GM23338 (cell line): ENCODE measurements around the gene TAPBPL. TPM values are rescaled to one million over a fixed set of nuclear protein-coding genes. Genes with fewer than 3 reads are reported as not detected.
"Not testable (repeated sequence)": the region's sequence is repeated elsewhere in the genome, so short reads cannot be mapped to it uniquely, and the experiment has no call there.

ENCODE experiments used
- ATAC-seq: fragments of 200-7000 bp; cut with Tn5 transposase; 3 replicates; pipeline ENCODE4 v1.9.1; 2020
- DNase-seq: peaks from one replicate; pipeline ENCODE4 v3.0.0-alpha.2; 2015; ENCODE audit warnings: low spot score
- H2AFZ ChIP-seq: fragments of 200-600 bp; sonication (generic); 2 replicates; pipeline ENCODE4 v1.8.0; 2016; ENCODE audit warnings: antibody characterized with exemption, mild to moderate bottlenecking, moderate library complexity
- H3F3A ChIP-seq: fragments of 200-600 bp; sonication (generic); replicated peaks from 2 replicates; pipeline ENCODE4 v1.8.0; 2017; ENCODE audit warnings: antibody characterized with exemption, mixed run types, low read depth
- H3K27ac ChIP-seq: fragments of 200-600 bp; sonication (generic); 2 replicates; pipeline ENCODE4 v1.6.1; 2016; ENCODE audit warnings: low read depth
- H3K27me3 ChIP-seq: fragments of 200-600 bp; sonication (generic); 2 replicates; pipeline ENCODE4 v1.8.0; 2016; ENCODE audit warnings: mild to moderate bottlenecking, mixed run types, moderate library complexity; ENCODE audit not compliant: insufficient read depth
- H3K36me3 ChIP-seq: fragments of 200-600 bp; sonication (generic); 2 replicates; pipeline ENCODE4 v1.8.0; 2016; ENCODE audit warnings: mild to moderate bottlenecking; ENCODE audit not compliant: insufficient read depth
- H3K4me1 ChIP-seq: fragments of 200-600 bp; sonication (generic); 2 replicates; pipeline ENCODE4 v1.8.0; 2016; ENCODE audit warnings: mild to moderate bottlenecking, moderate library complexity; ENCODE audit not compliant: insufficient read depth
- H3K4me2 ChIP-seq: fragments of 200-600 bp; sonication (generic); 2 replicates; pipeline ENCODE4 v1.7.1; 2017; ENCODE audit warnings: mixed run types
- H3K4me3 ChIP-seq: fragments of 200-600 bp; sonication (generic); 2 replicates; pipeline ENCODE4 v1.6.1; 2016; ENCODE audit warnings: mixed run types
- H3K79me2 ChIP-seq: fragments of 200-600 bp; sonication (generic); replicated peaks from 2 replicates; pipeline ENCODE4 v1.8.0; 2017; ENCODE audit warnings: mild to moderate bottlenecking; ENCODE audit not compliant: insufficient read depth
- H3K9me2 ChIP-seq: fragments of 200-600 bp; sonication (generic); 2 replicates; pipeline ENCODE4 v1.8.0; 2017; ENCODE audit not compliant: insufficient read depth
- H4K20me1 ChIP-seq: fragments of 200-600 bp; sonication (generic); replicated peaks from 2 replicates; pipeline ENCODE4 v1.8.0; 2017; ENCODE audit warnings: mild to moderate bottlenecking; ENCODE audit not compliant: insufficient read depth
- H3K27ac Mint-ChIP-seq: 2 replicates; pipeline ENCODE4 v1.8.0; 2020; ENCODE audit warnings: inconsistent platforms, mild to moderate bottlenecking, moderate library complexity, mixed read lengths
- H3K27me3 Mint-ChIP-seq: 3 replicates; pipeline ENCODE4 v1.8.0; 2022; ENCODE audit warnings: low read depth, mild to moderate bottlenecking, moderate library complexity, mixed read lengths, inconsistent platforms; ENCODE audit not compliant: insufficient read depth, poor library complexity
- H3K36me3 Mint-ChIP-seq: 3 replicates; pipeline ENCODE4 v1.8.0; 2021; ENCODE audit warnings: low read depth, mild to moderate bottlenecking, inconsistent platforms, moderate library complexity, mixed read lengths
- H3K4me1 Mint-ChIP-seq: 3 replicates; pipeline ENCODE4 v1.8.0; 2020; ENCODE audit warnings: mild to moderate bottlenecking, inconsistent platforms, mixed read lengths
- H3K4me3 Mint-ChIP-seq: 3 replicates; pipeline ENCODE4 v1.8.0; 2021; ENCODE audit warnings: moderate library complexity, mild to moderate bottlenecking, inconsistent platforms, mixed read lengths
- H3K9me3 Mint-ChIP-seq: 3 replicates; pipeline ENCODE4 v1.8.0; 2020; ENCODE audit warnings: moderate library complexity, mild to moderate bottlenecking, inconsistent platforms, mixed read lengths
- CREB1 ChIP-seq: fragments of 250-450 bp; sonication (Bioruptor Pico); IDR thresholded peaks from 2 replicates; pipeline ENCODE4 v1.5.0; 2020; ENCODE audit warnings: low read depth, mild to moderate bottlenecking, moderate library complexity
- CTCF ChIP-seq, 2 experiments: fragments of 200-600 bp in 1 of 2; sonication (generic) in 1 of 2; conservative IDR thresholded peaks; 2 replicates each; pipeline versions ENCODE4 v1.5.1 to v1.6.1; 2016 to 2017; ENCODE audit warnings: antibody characterized with exemption in 2 of 2, low read depth in 2 of 2, mild to moderate bottlenecking in 2 of 2, moderate library complexity in 1 of 2
- ETS1 ChIP-seq: IDR thresholded peaks from 2 replicates; pipeline ENCODE4 v1.6.1; 2016; ENCODE audit warnings: antibody characterized with exemption
- EZH2 ChIP-seq: fragments of 200-600 bp; sonication (generic); IDR thresholded peaks from one replicate; pipeline ENCODE4 v1.8.0; 2017; ENCODE audit warnings: antibody characterized with exemption, mild to moderate bottlenecking, low read depth; ENCODE audit not compliant: unreplicated experiment
- EZH2phosphoT487 ChIP-seq: fragments of 200-600 bp; sonication (generic); IDR thresholded peaks from one replicate; pipeline ENCODE4 v1.8.1; 2018; ENCODE audit warnings: antibody characterized with exemption; ENCODE audit not compliant: unreplicated experiment
- JUNB ChIP-seq: IDR thresholded peaks from one replicate; pipeline ENCODE4 v1.6.1; 2016; ENCODE audit warnings: antibody characterized with exemption; ENCODE audit not compliant: unreplicated experiment
- NANOG ChIP-seq: IDR thresholded peaks from 2 replicates; pipeline ENCODE4 v1.6.1; 2016; ENCODE audit warnings: antibody characterized with exemption, borderline replicate concordance
- POLR2AphosphoS5 ChIP-seq: IDR thresholded peaks from 2 replicates; pipeline ENCODE4 v1.6.1; 2016; ENCODE audit warnings: antibody characterized with exemption, low read depth
- STAT1 ChIP-seq: IDR thresholded peaks from one replicate; pipeline ENCODE4 v1.6.1; 2016; ENCODE audit warnings: antibody characterized with exemption; ENCODE audit not compliant: unreplicated experiment
- ZNF114 ChIP-seq: fragments of 250-450 bp; sonication (Bioruptor Pico); IDR thresholded peaks from 2 replicates; pipeline ENCODE4 v1.5.0; 2020; ENCODE audit warnings: mild to moderate bottlenecking, moderate library complexity
- ZNF331 ChIP-seq: fragments of 250-450 bp; sonication (Bioruptor Pico); IDR thresholded peaks from 2 replicates; pipeline ENCODE4 v1.5.0; 2020; ENCODE audit warnings: low read depth, mild to moderate bottlenecking, moderate library complexity
- ZNF462 ChIP-seq: fragments of 250-450 bp; sonication (Bioruptor Pico); IDR thresholded peaks from 2 replicates; pipeline ENCODE4 v1.5.0; 2020; ENCODE audit warnings: mild to moderate bottlenecking, moderate library complexity
- polyA plus RNA-seq: library from polyadenylated mRNA; unstranded; fragments of >200 nt; fragmentation: Nextera tagmentation; extraction: Ambion mirVana; gene quantifications from 2 replicates; pipeline ENCODE4 v1.2.1, GENCODE V29; 2016
- total RNA-seq: library from RNA; depleted of rRNA; stranded (reverse); fragments of >200 nt; shearing (Covaris generic); gene quantifications from 2 replicates; pipeline ENCODE4 v1.2.3, GENCODE V29; 2014

The TAPBPL gene
- total and polyA plus RNA-seq, 2 experiments from 2014 or later: 0.59 to 0.65 TPM

GRCh38 chr12:6477601-6478377, 25.9 kb downstream of the TAPBPL start:
- H3K27me3 ChIP-seq, H2AFZ ChIP-seq, DNase-seq, H3K27ac ChIP-seq, H3K4me2 ChIP-seq, H3K27ac Mint-ChIP-seq, H3K4me3 ChIP-seq, H3K9me2 ChIP-seq, H3K79me2 ChIP-seq, H3K4me1 Mint-ChIP-seq, H3K36me3 ChIP-seq, H3K4me1 ChIP-seq, ATAC-seq, H3K27me3 Mint-ChIP-seq, H3F3A ChIP-seq, H4K20me1 ChIP-seq, H3K4me3 Mint-ChIP-seq, H3K36me3 Mint-ChIP-seq: not testable (repeated sequence)
- H3K9me3 Mint-ChIP-seq: peaks cover 23% of the 10 kb centered on the region

- Histone ChIP-seq H3K4me1 (no peaks in the 10 kb centered on the region), H3K36me3 (no peaks in the 10 kb centered on the region), H3K9me2 (peaks cover 5% of the 10 kb centered on the region; the same call in 1 of the 2 replicates), H3K27ac (no peak overlapping the region), H3K27me3 (no peaks in the 10 kb centered on the region), H3K4me2 (no peak overlapping the region), H3K4me3 (no peak overlapping the region), H2AFZ (no peak overlapping the region), H3K79me2 (no peaks in the 10 kb centered on the region), H4K20me1 (no peaks in the 10 kb centered on the region), H3F3A (no peaks in the 10 kb centered on the region)
- no peak overlapping the region for H3K27ac Mint-ChIP-seq
- no peak overlapping the region for H3K4me3 Mint-ChIP-seq
- no peak for ATAC-seq
- DNase-seq: no peak
- peaks cover 23% of the 10 kb centered on the region for H3K9me3 Mint-ChIP-seq
- H3K27me3 Mint-ChIP-seq: peaks cover 4% of the 10 kb centered on the region
- no peaks in the 10 kb centered on the region for H3K4me1 Mint-ChIP-seq
- peaks cover 5% of the 10 kb centered on the region; the same call in 2 of the 3 replicates for H3K36me3 Mint-ChIP-seq
- no peak for TF ChIP-seq EZH2phosphoT487
- TF ChIP-seq JUNB: no peak
- TF ChIP-seq POLR2AphosphoS5: no peak
- TF ChIP-seq NANOG: no peak
- no peak for TF ChIP-seq CREB1 (CRISPR knock-in tag)
- no peak for TF ChIP-seq ZNF331
- TF ChIP-seq ZNF114 (CRISPR knock-in tag): no peak
- TF ChIP-seq ETS1: no peak
- no peak for TF ChIP-seq STAT1
- TF ChIP-seq ZNF462: no peak
- TF ChIP-seq CTCF (conservative IDR thresholded peaks at IDR 0.05; ENCODE audit: low read depth in 2 of 2): no peak
- TF ChIP-seq EZH2: no peak
Observed at GRCh38 chr12:6478416-6478815, 26.6 kb downstream of the TAPBPL start.
